ENCODE data around the gene COL18A1.
"Not testable (repeated sequence)": the region's sequence is repeated elsewhere in the genome, so short reads cannot be mapped to it uniquely, and the experiment has no call there.

COL18A1 gene

DNA sequence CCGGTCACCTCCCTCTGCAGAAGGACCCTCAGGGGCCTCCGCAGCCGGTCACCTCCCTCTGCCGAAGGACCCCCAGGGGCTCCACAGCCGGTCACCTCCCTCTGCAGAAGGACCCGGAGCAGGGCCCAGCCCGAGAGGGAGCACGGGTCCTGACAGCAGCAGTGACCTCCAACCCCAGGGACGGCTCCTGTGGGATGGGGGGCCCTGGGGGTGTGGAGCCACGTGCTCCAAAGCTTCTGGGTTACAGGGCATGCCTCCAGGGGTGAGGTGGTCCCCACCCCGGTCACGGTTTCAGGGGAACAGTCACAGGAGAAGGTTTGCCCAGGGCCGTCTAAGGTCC, 97.0 kb downstream of the COL18A1 start:
- no peak overlapping the region for H3K4me3 ChIP-seq (ENCODE audit: low read depth, low read length)
- TF ChIP-seq, protein P1, sequence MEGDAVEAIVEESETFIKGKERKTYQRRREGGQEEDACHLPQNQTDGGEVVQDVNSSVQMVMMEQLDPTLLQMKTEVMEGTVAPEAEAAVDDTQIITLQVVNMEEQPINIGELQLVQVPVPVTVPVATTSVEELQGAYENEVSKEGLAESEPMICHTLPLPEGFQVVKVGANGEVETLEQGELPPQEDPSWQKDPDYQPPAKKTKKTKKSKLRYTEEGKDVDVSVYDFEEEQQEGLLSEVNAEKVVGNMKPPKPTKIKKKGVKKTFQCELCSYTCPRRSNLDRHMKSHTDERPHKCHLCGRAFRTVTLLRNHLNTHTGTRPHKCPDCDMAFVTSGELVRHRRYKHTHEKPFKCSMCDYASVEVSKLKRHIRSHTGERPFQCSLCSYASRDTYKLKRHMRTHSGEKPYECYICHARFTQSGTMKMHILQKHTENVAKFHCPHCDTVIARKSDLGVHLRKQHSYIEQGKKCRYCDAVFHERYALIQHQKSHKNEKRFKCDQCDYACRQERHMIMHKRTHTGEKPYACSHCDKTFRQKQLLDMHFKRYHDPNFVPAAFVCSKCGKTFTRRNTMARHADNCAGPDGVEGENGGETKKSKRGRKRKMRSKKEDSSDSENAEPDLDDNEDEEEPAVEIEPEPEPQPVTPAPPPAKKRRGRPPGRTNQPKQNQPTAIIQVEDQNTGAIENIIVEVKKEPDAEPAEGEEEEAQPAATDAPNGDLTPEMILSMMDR (IDR thresholded peaks at IDR 0.05; ENCODE audit: borderline replicate concordance, insufficient read depth, low read depth, low read length) = no peak

DNA sequence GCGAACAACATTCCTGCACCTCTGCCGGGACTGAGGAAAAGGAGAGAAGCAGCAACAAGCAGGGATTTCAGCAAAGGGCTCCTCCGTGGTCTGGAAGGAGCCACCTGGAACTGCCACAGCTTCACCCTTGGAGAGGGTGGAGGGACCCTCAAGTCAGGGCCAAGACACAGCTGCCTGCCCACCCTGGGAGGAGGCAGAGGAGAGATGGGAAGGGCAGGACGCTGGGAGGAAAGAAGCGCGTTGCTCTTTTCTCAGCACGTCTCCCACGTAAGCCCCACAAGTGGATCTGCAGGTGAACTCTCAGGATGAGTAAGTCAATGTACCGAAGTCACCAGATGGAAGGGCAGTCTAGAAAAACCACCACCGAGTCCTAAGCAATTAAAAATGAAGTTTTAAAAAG, 97.6 kb downstream of the COL18A1 start:
- TF ChIP-seq, protein P1 (IDR thresholded peaks at IDR 0.05; ENCODE audit: borderline replicate concordance, insufficient read depth, low read depth, low read length) = no peak
- H3K4me3 ChIP-seq (ENCODE audit: low read depth, low read length) = no peak overlapping the region

DNA sequence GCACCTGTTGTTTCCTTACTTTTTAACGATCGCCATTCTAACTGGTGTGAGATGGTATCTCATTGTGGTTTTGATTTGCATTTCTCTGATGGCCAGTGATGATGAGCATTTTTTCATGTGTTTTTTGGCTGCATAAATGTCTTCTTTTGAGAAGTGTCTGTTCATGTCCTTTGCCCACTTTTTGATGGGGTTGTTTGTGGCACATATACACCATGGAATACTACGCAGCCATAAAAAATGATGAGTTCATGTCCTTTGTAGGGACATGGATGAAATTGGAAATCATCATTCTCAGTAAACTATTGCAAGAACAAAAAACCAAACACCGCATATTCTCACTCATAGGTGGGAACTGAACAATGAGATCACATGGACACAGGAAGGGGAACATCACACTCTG, 98.3 kb downstream of the COL18A1 start:
- H3K4me3 ChIP-seq (ENCODE audit: low read depth, low read length) = not testable (repeated sequence)

DNA sequence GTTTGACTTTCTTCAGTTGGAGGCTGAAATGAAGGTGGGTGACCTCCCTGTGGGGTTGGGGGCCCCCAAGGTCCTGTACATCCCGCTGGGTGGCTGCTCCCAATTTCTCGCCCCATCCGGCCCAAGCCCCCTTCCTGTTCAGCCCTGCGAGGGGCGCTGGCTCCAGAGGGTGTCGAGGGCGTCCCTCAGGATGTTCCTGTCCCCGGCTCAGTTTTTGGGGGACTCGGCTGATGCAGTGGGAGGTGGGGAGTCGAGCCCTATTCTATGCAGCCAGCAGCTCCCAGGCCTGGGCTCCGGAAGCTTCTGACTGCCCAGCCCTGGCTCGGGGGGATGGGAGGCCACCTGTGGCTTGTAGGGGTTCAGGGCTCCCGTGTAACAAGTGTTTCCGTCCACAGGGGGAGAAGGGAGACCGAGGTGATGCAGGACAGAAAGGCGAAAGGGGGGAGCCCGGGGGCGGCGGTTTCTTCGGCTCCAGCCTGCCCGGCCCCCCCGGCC, 99.1 kb downstream of the COL18A1 start:
- no peak overlapping the region for H3K4me3 ChIP-seq (ENCODE audit: low read depth, low read length)
- TF ChIP-seq, protein P1 (IDR thresholded peaks at IDR 0.05; ENCODE audit: borderline replicate concordance, insufficient read depth, low read depth, low read length) = no peak

DNA sequence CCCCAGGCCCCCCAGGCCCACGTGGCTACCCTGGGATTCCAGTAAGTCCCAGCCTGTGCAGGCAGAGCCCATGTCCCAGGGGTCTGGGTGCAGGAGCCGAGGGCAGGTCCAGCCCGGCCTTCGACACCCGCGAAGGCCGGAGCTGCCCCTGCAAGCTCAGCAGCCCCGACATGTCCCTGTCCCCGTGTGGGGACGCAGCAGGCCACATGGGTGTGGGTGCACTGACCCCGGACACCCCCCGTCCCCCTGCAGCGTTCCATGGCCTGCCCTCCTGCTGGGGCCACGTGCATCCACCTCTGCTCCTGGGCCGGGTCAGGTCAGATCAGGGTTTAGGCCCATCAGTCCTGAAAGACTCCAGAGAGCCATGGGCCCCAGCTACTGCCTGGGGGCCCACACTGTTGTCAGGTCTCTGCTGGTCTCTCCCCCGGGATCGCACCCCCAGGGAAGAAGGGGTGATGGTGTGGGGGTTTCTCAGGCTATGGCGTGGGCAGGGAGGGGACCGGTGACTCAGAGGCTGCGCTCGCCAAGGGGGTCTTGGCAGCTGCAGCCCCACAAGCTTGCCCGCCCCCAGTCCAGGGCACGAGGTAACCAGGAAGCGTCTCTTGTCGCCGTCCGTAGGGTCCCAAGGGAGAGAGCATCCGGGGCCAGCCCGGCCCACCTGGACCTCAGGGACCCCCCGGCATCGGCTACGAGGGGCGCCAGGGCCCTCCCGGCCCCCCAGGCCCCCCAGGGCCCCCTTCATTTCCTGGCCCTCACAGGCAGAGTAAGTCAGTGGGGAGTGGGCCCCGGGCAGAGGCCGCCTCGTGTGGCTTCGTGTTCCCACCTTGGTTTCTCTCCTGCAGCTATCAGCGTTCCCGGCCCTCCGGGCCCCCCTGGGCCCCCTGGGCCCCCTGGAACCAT, 99.8 kb downstream of the COL18A1 start:
- H3K4me3 ChIP-seq (ENCODE audit: low read depth, low read length) = no peak overlapping the region
- TF ChIP-seq, protein P1 (IDR thresholded peaks at IDR 0.05; ENCODE audit: borderline replicate concordance, insufficient read depth, low read depth, low read length) = no peak

DNA sequence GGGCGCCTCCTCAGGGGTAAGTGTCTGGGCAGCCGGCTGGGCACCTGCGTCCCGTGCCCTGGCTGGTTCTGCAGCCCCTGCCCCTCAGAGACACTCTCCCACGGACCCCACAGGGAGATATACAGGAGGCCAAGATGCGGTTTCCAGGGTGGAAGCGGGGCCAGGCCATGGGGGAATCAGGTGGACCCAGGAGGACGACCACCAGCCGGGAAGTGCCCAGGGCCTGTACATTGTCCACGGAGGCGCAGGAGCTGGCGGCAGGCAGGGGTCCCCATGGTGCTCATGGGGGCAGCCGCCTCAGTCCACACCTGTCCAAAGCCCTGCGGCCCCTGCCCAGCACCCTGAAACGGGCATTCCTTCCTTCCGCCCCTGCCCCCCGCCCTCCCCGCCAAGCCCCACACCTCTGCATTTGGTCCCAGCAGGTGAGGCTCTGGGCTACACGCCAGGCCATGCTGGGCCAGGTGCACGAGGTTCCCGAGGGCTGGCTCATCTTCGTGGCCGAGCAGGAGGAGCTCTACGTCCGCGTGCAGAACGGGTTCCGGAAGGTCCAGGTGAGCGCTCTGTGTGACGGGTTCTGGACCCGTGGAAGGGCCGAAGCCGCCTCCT, 100.6 kb downstream of the COL18A1 start:
- H3K4me3 ChIP-seq (ENCODE audit: low read depth, low read length) = no peak overlapping the region
- TF ChIP-seq, protein P1 (IDR thresholded peaks at IDR 0.05; ENCODE audit: borderline replicate concordance, insufficient read depth, low read depth, low read length) = no peak

DNA sequence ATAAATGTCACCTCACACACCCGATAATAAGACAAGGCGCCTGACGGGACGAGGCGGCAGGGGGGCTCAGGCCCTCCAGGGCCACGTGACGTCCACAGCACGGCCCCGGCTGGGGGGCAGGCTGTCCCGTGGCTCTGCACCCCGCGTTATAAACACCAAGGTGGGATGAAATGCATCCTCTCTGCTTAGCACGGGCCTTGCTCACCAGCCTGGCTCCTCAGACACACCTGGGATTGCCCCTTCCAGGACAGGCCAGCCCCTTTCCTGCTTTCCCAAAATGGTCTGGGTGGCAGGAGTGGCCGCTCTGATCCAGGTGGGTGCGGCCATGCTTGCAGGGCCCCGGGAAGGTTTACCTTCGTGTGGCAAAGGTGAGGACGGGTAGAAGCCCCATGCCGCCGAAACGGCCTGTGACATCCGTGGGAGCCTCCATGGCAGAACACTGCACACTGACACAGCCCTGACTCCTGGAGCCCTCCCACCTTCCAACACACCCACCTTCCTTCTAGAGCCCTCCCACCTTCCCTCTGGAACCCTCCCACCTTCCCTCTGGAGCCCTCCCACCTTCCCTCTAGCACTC, 101.4 kb downstream of the COL18A1 start:
- H3K4me3 ChIP-seq (ENCODE audit: low read depth, low read length) = no peak overlapping the region
- TF ChIP-seq, protein P1 (IDR thresholded peaks at IDR 0.05; ENCODE audit: borderline replicate concordance, insufficient read depth, low read depth, low read length) = no peak
